ENCODE data around the gene GPR162. TPM values are rescaled to one million over a fixed set of nuclear protein-coding genes. Genes with fewer than 3 reads are reported as not detected.
"Not testable (repeated sequence)": the region's sequence is repeated elsewhere in the genome, so short reads cannot be mapped to it uniquely, and the experiment has no call there.

GPR162 gene
- total RNA-seq, 4 donors from 2014 or later, result 3.7 to 12.1 (median 10.0) TPM

- peak within 1 kb of the TSS; percentile 98 to 99 (median 98) for H3K27ac ChIP-seq (replicated peaks in 1 of 4)
- intact Hi-C loops (cut with DNase I), result no loop called here
- WGBS, result 0% methylated on average over 16 of the region's 86 CpGs
- no peaks in the 10 kb centered on the region for H3K27me3 ChIP-seq
- H3K36me3 ChIP-seq, result peaks cover 21 to 62% (median 58%) of the 10 kb centered on the region in 4 donors
- peak within 1 kb of the TSS; percentile 80 to 97 (median 86) for H3K4me3 ChIP-seq
- TF ChIP-seq POLR2AphosphoS5 (IDR thresholded peaks at IDR 0.05), result peak; percentile 94 to 99
- TF ChIP-seq EP300 (IDR thresholded peaks at IDR 0.05), result no peak
- peak; percentile 96 for TF ChIP-seq POLR2A (IDR thresholded peaks at IDR 0.05; ENCODE audit: low read depth)
- peaks cover 41 to 56% (median 51%) of the 10 kb centered on the region in 4 donors for H3K4me1 ChIP-seq
- DNase-seq (ENCODE audit: extremely low spot score), result peak; percentile 98
- H3K9me3 ChIP-seq, result no peaks in the 10 kb centered on the region
Measured at GRCh38 chr12:6867413-6868210, 46.0 kb downstream of the GPR162 start, which contains the start of gene TPI1. Gene TPI1 (plus strand): TSS chr12:6867531. CDS start chr12:6867567, 36 bp downstream.

DNA sequence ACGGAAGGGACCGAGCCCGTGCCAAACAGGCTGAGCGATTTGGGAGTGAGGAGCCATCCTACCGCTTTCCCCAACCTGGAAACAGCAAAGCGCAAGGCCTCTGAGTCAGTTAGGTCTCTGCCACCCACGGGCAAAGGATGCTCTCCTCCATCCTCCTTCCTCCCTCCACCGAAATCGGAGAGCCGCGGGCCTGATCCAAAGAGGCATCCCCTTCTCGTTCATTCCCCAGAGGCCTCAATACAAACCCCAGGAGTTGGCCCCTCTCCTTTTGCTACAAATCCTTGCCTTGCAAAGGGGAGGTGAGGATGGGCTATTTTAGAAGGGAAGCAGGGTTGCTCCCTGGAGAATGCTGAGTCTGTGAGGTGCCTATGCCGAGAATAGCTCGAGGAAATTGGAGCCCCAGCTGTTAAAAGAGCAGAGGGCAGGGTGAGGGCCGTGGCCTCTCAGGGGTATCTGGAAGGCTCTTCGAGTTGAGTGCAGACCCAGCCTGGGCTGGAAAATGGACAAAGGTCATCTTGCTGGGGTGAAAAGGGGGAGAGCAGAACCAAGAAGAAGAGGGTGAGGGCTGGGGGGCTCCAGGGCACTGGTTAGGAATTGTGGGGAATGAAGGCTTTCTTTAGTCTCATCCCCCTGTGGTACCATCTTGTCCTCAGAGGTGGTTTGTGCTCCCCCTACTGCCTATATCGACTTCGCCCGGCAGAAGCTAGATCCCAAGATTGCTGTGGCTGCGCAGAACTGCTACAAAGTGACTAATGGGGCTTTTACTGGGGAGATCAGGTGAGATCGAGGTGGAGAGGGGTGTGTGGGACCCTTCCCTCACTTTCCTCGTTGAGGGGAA is 46.8 kb downstream of the GPR162 start:
- peak overlapping the region; percentile 80 to 97 (median 86) for H3K4me3 ChIP-seq
- WGBS, result 6% methylated on average over 22 of the region's 22 CpGs
- peaks cover 41 to 59% (median 51%) of the 10 kb centered on the region in 4 donors for H3K4me1 ChIP-seq
- intact Hi-C loops (cut with DNase I), result no loop called here
- no peak for DNase-seq (ENCODE audit: extremely low spot score)
- peaks cover 21 to 53% (median 51%) of the 10 kb centered on the region in 4 donors for H3K36me3 ChIP-seq
- no peak for TF ChIP-seq CTCF (IDR thresholded peaks at IDR 0.05)
- TF ChIP-seq EP300 (IDR thresholded peaks at IDR 0.05), result no peak
- no peak for TF ChIP-seq POLR2AphosphoS5 (IDR thresholded peaks at IDR 0.05)
- TF ChIP-seq POLR2A (IDR thresholded peaks at IDR 0.05; ENCODE audit: low read depth), result no peak
- no peaks in the 10 kb centered on the region for H3K27me3 ChIP-seq
- peak overlapping the region; percentile 98 to 99 (median 98) for H3K27ac ChIP-seq (replicated peaks in 1 of 4)
- no peaks in the 10 kb centered on the region for H3K9me3 ChIP-seq

DNA sequence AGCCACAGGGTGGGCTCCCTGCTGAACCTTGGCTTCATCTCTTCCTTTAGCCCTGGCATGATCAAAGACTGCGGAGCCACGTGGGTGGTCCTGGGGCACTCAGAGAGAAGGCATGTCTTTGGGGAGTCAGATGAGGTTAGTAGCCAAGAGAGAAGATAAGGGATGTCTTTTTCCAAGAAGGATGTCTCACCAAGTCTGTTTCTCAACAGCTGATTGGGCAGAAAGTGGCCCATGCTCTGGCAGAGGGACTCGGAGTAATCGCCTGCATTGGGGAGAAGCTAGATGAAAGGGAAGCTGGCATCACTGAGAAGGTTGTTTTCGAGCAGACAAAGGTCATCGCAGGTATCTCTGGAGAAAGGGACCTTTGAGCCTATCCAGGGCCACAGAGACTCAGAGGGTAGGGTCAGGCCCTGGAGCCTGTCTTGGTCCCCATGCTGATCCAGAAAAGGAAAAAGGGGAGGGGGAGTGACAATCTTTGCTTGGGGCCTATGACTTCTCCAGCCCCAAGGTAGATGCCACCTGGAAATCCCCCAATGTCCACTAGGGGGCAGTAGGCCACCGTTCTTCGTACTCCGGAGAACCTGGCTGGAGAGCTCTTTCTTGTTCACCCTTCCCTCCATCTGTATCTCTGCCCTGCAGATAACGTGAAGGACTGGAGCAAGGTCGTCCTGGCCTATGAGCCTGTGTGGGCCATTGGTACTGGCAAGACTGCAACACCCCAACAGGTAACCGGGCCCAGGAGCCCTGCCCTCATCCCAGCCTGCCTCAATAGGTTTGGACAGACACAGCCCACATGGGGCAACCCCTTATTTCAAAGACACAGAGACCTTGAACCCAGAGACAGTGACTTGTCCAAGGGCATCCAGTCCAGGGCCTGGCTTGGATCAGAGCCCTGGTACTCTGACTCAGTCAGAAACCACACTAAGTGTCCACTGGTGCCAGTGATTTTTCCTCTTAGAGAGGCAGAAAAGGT is 47.7 kb downstream of the GPR162 start:
- Histone ChIP-seq H3K4me1 (peaks cover 46 to 68% (median 59%) of the 10 kb centered on the region in 4 donors), H3K27me3 (no peaks in the 10 kb centered on the region), H3K9me3 (no peaks in the 10 kb centered on the region), H3K4me3 (peak overlapping the region; percentile 80 to 97 (median 86)), H3K27ac (replicated peaks in 1 of 4) (peak overlapping the region; percentile 98 to 99 (median 98)), H3K36me3 (peaks cover 14 to 44% (median 42%) of the 10 kb centered on the region in 4 donors)
- intact Hi-C loops (cut with DNase I), result loop anchor here (5.0 kb wide), 2 partner anchors 98 to 243 kb away; no protein-coding TSS in a partner anchor
- TF ChIP-seq CTCF (IDR thresholded peaks at IDR 0.05) (peak; percentile 80 to 95 (median 92)), EP300 (IDR thresholded peaks at IDR 0.05) (no peak), POLR2AphosphoS5 (IDR thresholded peaks at IDR 0.05) (peak in 1 of 2 donors; percentile 64)
- peak; percentile 96 for DNase-seq (ENCODE audit: extremely low spot score)
- 28% methylated on average over 12 of the region's 12 CpGs for WGBS

GRCh38 chr12:6870304-6870703 is 48.7 kb downstream of the GPR162 start:
- not testable (repeated sequence) for H3K4me3 ChIP-seq; H3K9me3 ChIP-seq; H3K27me3 ChIP-seq; DNase-seq (ENCODE audit: extremely low spot score)
- intact Hi-C loops (cut with DNase I), result loop anchor here (5.0 kb wide), 2 partner anchors 97 to 242 kb away; no protein-coding TSS in a partner anchor
- Histone ChIP-seq H3K4me1 (peaks cover 46 to 74% (median 63%) of the 10 kb centered on the region in 4 donors), H3K27ac (replicated peaks in 1 of 4) (peak overlapping the region in 3 of 4 donors; percentile 98 to 99 (median 99)), H3K36me3 (peaks cover 11 to 35% (median 33%) of the 10 kb centered on the region in 4 donors)
- WGBS, result 57% methylated on average over 4 of the region's 4 CpGs

All from esophagus muscularis mucosa (tissue), 4 donors.